GM12892 (cell line): ENCODE results near the gene GTPBP4.

ENCODE experiments used
- POLR2A ChIP-seq: IDR thresholded peaks from 2 replicates; pipeline ENCODE4 v1.6.1; 2011; ENCODE audit warnings: low read depth, low read length, control low read depth
- POLR2AphosphoS5 ChIP-seq: IDR thresholded peaks from 2 replicates; pipeline ENCODE4 v1.6.1; 2011; ENCODE audit warnings: low read depth, low read length, control low read depth
- TAF1 ChIP-seq: IDR thresholded peaks from 2 replicates; pipeline ENCODE4 v1.6.1; 2011; ENCODE audit warnings: low read depth, mild to moderate bottlenecking, control low read depth, low read length, borderline replicate concordance

GRCh38 chr10:945778-946177 lies 42.5 kb upstream of the GTPBP4 start:
- TF ChIP-seq POLR2A (no peak), POLR2AphosphoS5 (no peak), TAF1 (no peak)
